Measurements from ENCODE around the gene RNF213. TPM values are rescaled to one million over a fixed set of nuclear protein-coding genes. Genes with fewer than 3 reads are reported as not detected.

Gene RNF213
- total RNA-seq, 1 experiment from 2014 or later, result 71.4 TPM

- Histone ChIP-seq H2AFZ (ENCODE audit: low read length) (no peak overlapping the region), H3K4me2 (ENCODE audit: low read length) (no peak overlapping the region), H4K20me1 (ENCODE audit: low read length) (no peaks in the 10 kb centered on the region), H3K9me2 (replicated peaks; ENCODE audit: low read length) (no peaks in the 10 kb centered on the region), H3K27me3 (ENCODE audit: low read length) (no peaks in the 10 kb centered on the region), H3K36me3 (ENCODE audit: low read depth, low read length) (no peaks in the 10 kb centered on the region), H3K79me2 (ENCODE audit: low read length) (no peaks in the 10 kb centered on the region), H3K27ac (ENCODE audit: low read length) (no peak overlapping the region), H3K4me3 (ENCODE audit: low read length) (no peak overlapping the region), H3F3A (ENCODE audit: low read length, unreplicated experiment) (no peaks in the 10 kb centered on the region), H3K9me3 (ENCODE audit: low read length) (no peaks in the 10 kb centered on the region), H3K4me1 (ENCODE audit: insufficient read depth, low read length) (no peaks in the 10 kb centered on the region; the same call in 1 of the 2 replicates), H3K9ac (ENCODE audit: low read length) (no peak overlapping the region)
- no peak for TF ChIP-seq EZH2phosphoT487 (IDR thresholded peaks at IDR 0.05; ENCODE audit: borderline replicate concordance, low read length)
- TF ChIP-seq CTCF (conservative IDR thresholded peaks at IDR 0.05; ENCODE audit: low read depth, low read length), result peak; percentile 99
- no peak for TF ChIP-seq EZH2 (IDR thresholded peaks at IDR 0.05; ENCODE audit: low read length, unreplicated experiment)
- ATAC-seq (peak; percentile 86), DNase-seq (peak; percentile 82)
- POLR2A ChIA-PET (ENCODE audit: unreplicated experiment), result interaction anchor here (0.5 kb wide), 1 partner anchor 197 kb away, joined by 3 read pairs; no protein-coding TSS in a partner anchor
- intact Hi-C loops (cut with micrococcal nuclease), result loop anchor here (1.0 to 5.0 kb wide), 2 partner anchors 149 to 546 kb away; no protein-coding TSS in a partner anchor
- BruUV-seq (replicated peaks), result no TSS peak
- CTCF ChIA-PET, result interaction anchor here (0.5 to 1.0 kb wide), 6 partner anchors 48 to 414 kb away, joined by 3 to 8 read pairs (median 4); no protein-coding TSS in a partner anchor
Observed at GRCh38 chr17:80426671-80427326, 166.1 kb downstream of the RNF213 start.

GRCh38 chr17:80427366-80428282 is 167.0 kb downstream of the RNF213 start:
- BruUV-seq (replicated peaks), result no TSS peak
- TF ChIP-seq EZH2 (IDR thresholded peaks at IDR 0.05; ENCODE audit: low read length, unreplicated experiment) (no peak), EZH2phosphoT487 (IDR thresholded peaks at IDR 0.05; ENCODE audit: borderline replicate concordance, low read length) (no peak), CTCF (conservative IDR thresholded peaks at IDR 0.05; ENCODE audit: low read depth, low read length) (no peak)
- Histone ChIP-seq H3K27ac (ENCODE audit: low read length) (no peak overlapping the region), H3K4me2 (ENCODE audit: low read length) (no peak overlapping the region), H3K9me2 (replicated peaks; ENCODE audit: low read length) (no peaks in the 10 kb centered on the region), H2AFZ (ENCODE audit: low read length) (no peak overlapping the region), H3K27me3 (ENCODE audit: low read length) (no peaks in the 10 kb centered on the region), H3K9me3 (ENCODE audit: low read length) (no peaks in the 10 kb centered on the region), H3F3A (ENCODE audit: low read length, unreplicated experiment) (no peaks in the 10 kb centered on the region), H3K79me2 (ENCODE audit: low read length) (no peaks in the 10 kb centered on the region), H3K36me3 (ENCODE audit: low read depth, low read length) (no peaks in the 10 kb centered on the region), H3K4me1 (ENCODE audit: insufficient read depth, low read length) (no peaks in the 10 kb centered on the region; the same call in 1 of the 2 replicates), H4K20me1 (ENCODE audit: low read length) (no peaks in the 10 kb centered on the region), H3K4me3 (ENCODE audit: low read length) (no peak overlapping the region), H3K9ac (ENCODE audit: low read length) (no peak overlapping the region)
- ATAC-seq, result no peak
- DNase-seq, result no peak
- POLR2A ChIA-PET (ENCODE audit: unreplicated experiment), result interaction anchor here (0.5 kb wide), 1 partner anchor 196 kb away, joined by 3 read pairs; no protein-coding TSS in a partner anchor
- intact Hi-C loops (cut with micrococcal nuclease), result loop anchor here (1.0 to 5.0 kb wide), 2 partner anchors 148 to 545 kb away; no protein-coding TSS in a partner anchor
- CTCF ChIA-PET, result interaction anchor here (0.5 to 1.0 kb wide), 6 partner anchors 47 to 413 kb away, joined by 3 to 8 read pairs (median 4); no protein-coding TSS in a partner anchor
